Immature natural killer cell (primary cell): ENCODE results near the gene SLC25A12. TPM values are rescaled to one million over a fixed set of nuclear protein-coding genes. Genes with fewer than 3 reads are reported as not detected.

ENCODE experiments used
- DNase-seq, 3 donors: peaks; one replicate each; pipeline ENCODE4 v3.0.0; 2022; ENCODE audit warnings: mixed read lengths in 1 of 3
- H3K27ac Mint-ChIP-seq, 6 donors: one replicate each; pipeline ENCODE4 v1.8.0; 2020; ENCODE audit warnings: mixed read lengths in 6 of 6, mild to moderate bottlenecking in 5 of 6, inconsistent platforms in 4 of 6, moderate library complexity in 3 of 6
- H3K27me3 Mint-ChIP-seq, 3 donors: one replicate each; pipeline ENCODE4 v1.8.0; 2020 to 2021; ENCODE audit warnings: low read depth in 3 of 3, mild to moderate bottlenecking in 3 of 3, mixed read lengths in 3 of 3, moderate library complexity in 3 of 3, inconsistent platforms in 1 of 3
- H3K36me3 Mint-ChIP-seq, 3 donors: one replicate each; pipeline ENCODE4 v1.8.0; 2020; ENCODE audit warnings: mixed read lengths in 3 of 3, inconsistent platforms in 2 of 3, mild to moderate bottlenecking in 2 of 3
- H3K4me1 Mint-ChIP-seq, 2 donors: one replicate each; pipeline ENCODE4 v1.8.0; 2020; ENCODE audit warnings: inconsistent platforms in 2 of 2, mild to moderate bottlenecking in 2 of 2, mixed read lengths in 2 of 2, moderate library complexity in 1 of 2
- H3K4me3 Mint-ChIP-seq, 5 donors: one replicate each; pipeline ENCODE4 v1.8.0; 2020; ENCODE audit warnings: mild to moderate bottlenecking in 5 of 5, mixed read lengths in 5 of 5, inconsistent platforms in 3 of 5, moderate library complexity in 3 of 5
- H3K9me3 Mint-ChIP-seq, 6 donors: one replicate each; pipeline ENCODE4 v1.8.0; 2020; ENCODE audit warnings: mild to moderate bottlenecking in 6 of 6, mixed read lengths in 6 of 6, inconsistent platforms in 4 of 6, moderate library complexity in 3 of 6
- polyA plus RNA-seq, 3 donors: library from polyadenylated mRNA; unstranded; fragments of 300-500 nt; fragmentation: Illumina TruSeq; gene quantifications; one replicate each; pipeline ENCODE4 v1.2.3, GENCODE V29; 2021

The SLC25A12 gene
- polyA plus RNA-seq, 3 donors from 2014 or later, result 14.1 to 19.8 (median 19.2) TPM

DNA sequence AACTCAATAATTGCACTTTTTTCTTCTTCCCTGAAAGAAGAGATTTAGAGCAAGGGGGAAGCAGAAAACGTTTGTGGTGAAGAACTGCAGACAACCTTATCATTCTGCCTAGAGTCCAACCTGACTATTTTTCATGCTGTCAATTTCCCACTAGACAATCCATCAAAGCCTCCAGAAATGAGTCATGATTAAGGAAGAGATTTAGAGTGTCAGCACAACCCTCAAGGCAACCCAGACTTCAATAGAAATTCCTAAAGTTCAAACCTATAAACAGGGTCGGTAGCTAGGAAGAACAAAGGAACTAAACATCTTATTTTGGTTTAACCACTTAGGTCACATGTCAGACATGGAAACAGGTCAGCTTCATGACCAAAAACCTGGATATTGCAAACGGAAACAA is 86.9 kb downstream of the SLC25A12 start:
- Mint-ChIP-seq H3K4me1 (no peaks in the 10 kb centered on the region), H3K9me3 (no peaks in the 10 kb centered on the region), H3K27me3 (no peaks in the 10 kb centered on the region), H3K4me3 (no peak overlapping the region), H3K36me3 (peaks cover 20 to 46% (median 35%) of the 10 kb centered on the region in 3 donors), H3K27ac (no peak overlapping the region)
- DNase-seq, result no peak

DNA sequence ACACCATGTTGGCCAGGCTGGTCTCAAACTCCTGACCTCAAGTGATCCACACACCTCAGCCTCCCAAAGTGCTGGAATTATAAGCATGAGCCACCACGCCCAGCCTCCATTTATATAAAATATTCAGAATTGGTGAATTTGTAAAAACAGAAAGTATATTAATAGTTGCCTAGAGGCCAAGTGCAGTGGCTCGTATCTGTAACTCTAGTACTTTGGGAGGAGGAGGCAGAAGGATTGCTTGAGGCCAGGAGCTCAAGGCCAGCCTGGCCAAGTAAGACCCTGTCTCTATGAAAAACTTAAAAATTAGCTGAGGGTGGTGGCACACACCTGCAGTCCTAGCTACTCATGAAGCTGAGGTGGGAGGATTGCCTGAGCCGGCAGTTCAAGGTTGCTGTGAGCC is 89.6 kb downstream of the SLC25A12 start:
- Mint-ChIP-seq H3K4me3 (no peak overlapping the region), H3K27ac (no peak overlapping the region), H3K36me3 (peaks cover 15 to 46% (median 34%) of the 10 kb centered on the region in 3 donors), H3K9me3 (no peaks in the 10 kb centered on the region), H3K4me1 (no peaks in the 10 kb centered on the region), H3K27me3 (no peaks in the 10 kb centered on the region)
- DNase-seq, result no peak

DNA sequence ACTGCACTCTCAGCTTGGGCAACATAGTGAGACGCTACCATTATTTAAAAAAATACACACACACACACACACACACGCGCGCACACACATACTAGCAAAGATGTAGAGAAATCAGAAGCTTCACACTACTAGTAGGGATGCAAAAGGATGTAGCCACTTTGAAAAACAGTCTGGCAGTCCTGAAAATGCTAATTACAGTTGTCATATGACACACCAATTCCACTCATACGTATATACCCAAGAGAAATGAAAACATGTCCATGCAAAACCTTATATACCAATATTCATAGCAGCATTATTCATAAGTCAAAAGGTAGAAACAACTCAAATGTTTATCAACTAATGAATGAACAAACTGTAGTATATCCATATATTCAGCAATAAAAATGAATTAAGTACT is 90.3 kb downstream of the SLC25A12 start:
- H3K9me3 Mint-ChIP-seq, result no peaks in the 10 kb centered on the region
- peaks cover 11 to 45% (median 30%) of the 10 kb centered on the region in 3 donors for H3K36me3 Mint-ChIP-seq

DNA sequence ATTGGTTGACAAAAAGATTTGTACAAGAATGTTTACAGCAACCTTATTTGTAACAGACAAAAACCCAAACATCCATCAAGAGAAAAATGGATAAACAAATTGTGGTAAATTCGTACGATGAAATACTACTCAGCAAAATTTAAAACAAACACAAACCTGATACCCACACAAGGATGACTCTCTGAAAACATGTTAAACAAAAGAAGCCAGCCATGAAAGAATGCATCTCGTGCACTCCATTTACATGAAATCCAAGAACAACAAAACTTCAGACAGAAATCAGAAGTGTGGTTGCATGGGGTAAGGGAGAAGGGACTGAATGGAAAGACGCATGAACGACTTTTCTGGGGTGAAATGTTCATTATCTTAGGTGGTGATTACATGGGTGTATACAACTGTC is 93.4 kb downstream of the SLC25A12 start:
- Mint-ChIP-seq H3K27me3 (no peaks in the 10 kb centered on the region), H3K27ac (no peak overlapping the region), H3K9me3 (no peaks in the 10 kb centered on the region), H3K4me3 (no peak overlapping the region), H3K4me1 (no peaks in the 10 kb centered on the region), H3K36me3 (peaks cover 4 to 27% (median 22%) of the 10 kb centered on the region in 3 donors)
- DNase-seq, result no peak

More for the DNA sequence above, 90.3 kb downstream of the SLC25A12 start:
- Mint-ChIP-seq H3K4me1 (no peaks in the 10 kb centered on the region), H3K4me3 (no peak overlapping the region), H3K27ac (no peak overlapping the region), H3K27me3 (no peaks in the 10 kb centered on the region)
- no peak for DNase-seq

DNA sequence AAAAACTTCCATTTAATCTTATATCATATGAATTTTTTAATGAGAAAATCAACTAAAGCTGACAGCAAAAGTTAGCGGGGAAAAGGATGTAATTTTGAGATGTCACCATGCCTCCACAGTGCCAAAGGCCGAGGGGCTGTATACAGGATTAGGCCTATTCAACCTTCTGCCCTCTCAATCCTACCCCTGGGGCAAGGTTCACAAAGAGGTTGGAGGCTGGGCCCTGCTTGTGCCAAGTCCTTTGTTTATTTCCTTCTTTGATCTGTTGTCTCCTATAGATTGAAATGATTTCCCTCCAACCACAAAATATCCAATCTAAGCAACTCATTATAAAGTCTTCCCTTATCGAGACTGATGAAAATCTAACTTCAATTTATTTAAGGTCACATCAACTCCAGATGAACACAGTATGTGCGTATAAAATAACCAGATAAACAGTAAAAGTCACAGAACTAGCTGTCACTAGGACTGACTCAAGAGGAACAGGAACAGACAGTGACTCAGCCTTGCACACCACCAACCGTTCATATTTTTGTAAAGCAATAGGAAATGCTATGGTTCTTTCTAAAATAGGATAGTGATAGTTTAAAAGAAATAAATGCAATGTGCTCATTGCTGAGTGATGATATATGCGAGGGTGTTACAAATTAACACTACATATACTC is 95.8 kb downstream of the SLC25A12 start:
- Mint-ChIP-seq H3K36me3 (peaks cover 5 to 28% (median 22%) of the 10 kb centered on the region in 3 donors), H3K4me3 (no peak overlapping the region), H3K27me3 (no peaks in the 10 kb centered on the region), H3K4me1 (peaks cover 0 to 9% of the 10 kb centered on the region in 2 donors), H3K9me3 (no peaks in the 10 kb centered on the region), H3K27ac (no peak overlapping the region)
- DNase-seq, result no peak

DNA sequence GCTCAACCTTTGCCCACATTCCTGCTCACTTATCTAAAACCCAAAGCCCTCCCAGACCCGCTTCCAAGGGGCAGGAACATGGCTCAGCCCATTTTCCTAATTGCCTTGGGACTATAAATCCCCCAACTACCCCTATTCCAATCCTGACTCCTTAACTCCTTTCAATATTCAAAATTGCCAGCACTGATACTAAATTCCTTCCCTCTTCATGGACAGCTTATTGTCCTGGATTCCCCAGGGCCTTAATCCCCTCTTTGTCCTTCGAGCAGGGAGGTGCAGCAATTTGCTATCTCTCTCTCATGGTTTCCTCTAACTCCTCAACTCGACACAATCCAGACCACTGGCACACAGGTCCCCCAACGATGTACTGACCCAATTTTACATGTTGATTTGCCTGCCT is 99.1 kb downstream of the SLC25A12 start:
- no peak for DNase-seq
- H3K9me3 Mint-ChIP-seq, result no peaks in the 10 kb centered on the region
- H3K4me3 Mint-ChIP-seq, result no peak overlapping the region
- peaks cover 2 to 20% of the 10 kb centered on the region in 2 donors for H3K4me1 Mint-ChIP-seq
- peak overlapping the region in 2 of 6 donors; percentile 31 to 36 for H3K27ac Mint-ChIP-seq
- peaks cover 12 to 38% (median 26%) of the 10 kb centered on the region in 3 donors for H3K36me3 Mint-ChIP-seq
- H3K27me3 Mint-ChIP-seq, result no peaks in the 10 kb centered on the region

DNA sequence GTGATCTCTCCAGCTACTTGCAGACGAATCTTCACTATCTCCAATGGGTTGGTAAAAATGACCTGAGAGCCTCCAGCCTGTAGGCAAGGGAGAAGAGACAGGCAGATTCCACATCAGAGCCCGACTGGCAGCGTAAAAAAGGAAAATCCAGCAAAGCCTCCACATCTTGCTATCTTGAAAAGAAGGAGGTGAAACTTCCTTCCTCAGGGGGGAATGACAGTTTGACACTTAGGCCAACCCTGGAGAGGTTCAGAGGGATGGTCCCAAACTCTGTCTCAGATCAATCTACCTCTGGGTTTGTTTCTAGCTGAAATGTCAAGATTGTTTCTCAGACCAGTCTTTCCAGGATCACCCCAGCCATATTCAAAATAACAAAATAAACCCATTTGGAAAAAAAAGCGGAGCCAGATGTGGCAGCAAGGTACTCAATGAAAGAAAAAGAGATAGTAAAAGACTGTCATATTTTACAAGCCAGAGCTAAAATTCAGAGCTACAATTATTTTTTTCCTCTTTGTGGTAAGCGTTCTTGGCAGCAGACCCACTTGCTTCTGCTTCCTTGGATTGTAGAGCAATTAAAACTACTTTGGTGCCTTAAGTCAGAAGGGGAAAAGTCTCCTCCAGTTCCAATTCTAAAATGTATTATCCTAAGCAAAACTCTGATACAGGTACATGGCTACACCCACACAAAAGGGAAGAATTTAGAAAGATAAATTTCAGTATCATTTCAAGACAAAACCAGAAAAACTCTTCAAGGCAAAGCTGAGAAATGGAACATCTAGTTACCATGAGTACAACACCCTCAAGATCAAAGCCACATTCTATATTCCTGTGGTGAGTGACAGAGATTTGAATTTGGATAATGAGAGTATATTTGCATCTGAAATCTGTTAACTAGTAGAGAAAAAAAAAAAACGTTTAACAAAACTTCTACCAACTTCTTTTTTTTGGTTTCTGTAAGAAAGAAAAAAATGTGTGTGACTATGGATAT is 100.1 kb downstream of the SLC25A12 start:
- H3K4me3 Mint-ChIP-seq, result no peak overlapping the region
- H3K27me3 Mint-ChIP-seq, result no peaks in the 10 kb centered on the region
- DNase-seq, result no peak
- H3K9me3 Mint-ChIP-seq, result no peaks in the 10 kb centered on the region
- H3K36me3 Mint-ChIP-seq, result peaks cover 12 to 33% (median 29%) of the 10 kb centered on the region in 3 donors
- peak overlapping the region in 1 of 6 donors; percentile 15 for H3K27ac Mint-ChIP-seq
- H3K4me1 Mint-ChIP-seq, result peaks cover 2 to 20% of the 10 kb centered on the region in 2 donors

DNA sequence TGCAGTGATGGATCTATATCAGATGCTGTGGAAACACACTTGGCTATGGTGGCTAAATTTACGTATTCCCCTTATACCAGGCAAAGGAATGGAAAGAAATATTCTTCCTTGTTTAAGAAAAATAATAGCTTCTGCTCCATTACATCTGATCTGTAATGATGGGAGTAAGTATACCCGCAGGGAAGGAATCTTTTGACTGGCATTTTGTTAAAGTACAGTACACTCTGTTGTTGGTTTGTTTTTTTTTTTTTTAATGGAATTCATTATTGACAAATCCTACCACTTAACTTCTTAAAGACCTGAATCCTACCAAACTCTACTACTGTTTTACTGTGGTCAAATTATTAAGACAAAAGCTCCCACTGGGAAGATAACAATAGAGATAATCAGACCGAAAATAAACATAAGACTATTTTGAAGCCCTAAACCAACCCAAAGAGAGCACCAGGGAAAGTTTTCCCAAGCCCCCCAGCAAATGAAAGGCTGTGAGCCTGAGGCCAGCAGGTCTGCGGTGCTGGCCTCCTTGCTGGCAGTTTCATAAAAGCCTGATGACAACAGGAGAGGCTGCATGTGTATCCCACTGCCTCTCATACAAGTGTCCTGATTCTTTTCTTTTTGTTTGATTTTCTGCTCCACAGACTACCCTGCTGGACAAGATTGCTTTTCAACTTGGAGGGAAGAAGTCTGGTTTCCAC is 101.0 kb downstream of the SLC25A12 start:
- Mint-ChIP-seq H3K36me3 (peaks cover 12 to 32% (median 27%) of the 10 kb centered on the region in 3 donors), H3K4me1 (peaks cover 2 to 20% of the 10 kb centered on the region in 2 donors), H3K9me3 (no peaks in the 10 kb centered on the region), H3K4me3 (no peak overlapping the region), H3K27ac (no peak overlapping the region), H3K27me3 (no peaks in the 10 kb centered on the region)
- no peak for DNase-seq

DNA sequence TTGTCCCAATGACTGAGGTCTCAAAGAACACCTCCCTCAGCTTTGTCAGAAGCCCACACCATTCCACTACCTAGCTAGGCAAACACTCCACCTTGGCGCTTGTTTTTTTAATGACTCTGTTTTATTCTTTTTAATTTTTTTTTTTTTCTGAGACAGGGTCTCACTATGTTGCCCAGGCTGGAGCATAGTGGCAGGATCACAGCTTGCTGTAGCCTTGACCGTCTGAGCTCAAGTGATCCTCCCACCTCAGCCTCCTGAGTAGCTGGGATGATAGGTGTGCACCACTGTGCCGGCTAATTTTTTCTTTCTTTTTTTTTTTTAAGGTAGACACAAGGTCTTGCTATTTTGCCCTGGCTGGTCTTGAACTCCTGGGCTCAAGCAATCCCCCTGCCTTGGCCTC is 101.9 kb downstream of the SLC25A12 start:
- H3K27me3 Mint-ChIP-seq, result no peaks in the 10 kb centered on the region
- no peak overlapping the region for H3K27ac Mint-ChIP-seq
- H3K9me3 Mint-ChIP-seq, result no peaks in the 10 kb centered on the region
- H3K4me3 Mint-ChIP-seq, result no peak overlapping the region
- peaks cover 2 to 20% of the 10 kb centered on the region in 2 donors for H3K4me1 Mint-ChIP-seq
- H3K36me3 Mint-ChIP-seq, result peaks cover 15 to 35% (median 30%) of the 10 kb centered on the region in 3 donors
- DNase-seq, result no peak

DNA sequence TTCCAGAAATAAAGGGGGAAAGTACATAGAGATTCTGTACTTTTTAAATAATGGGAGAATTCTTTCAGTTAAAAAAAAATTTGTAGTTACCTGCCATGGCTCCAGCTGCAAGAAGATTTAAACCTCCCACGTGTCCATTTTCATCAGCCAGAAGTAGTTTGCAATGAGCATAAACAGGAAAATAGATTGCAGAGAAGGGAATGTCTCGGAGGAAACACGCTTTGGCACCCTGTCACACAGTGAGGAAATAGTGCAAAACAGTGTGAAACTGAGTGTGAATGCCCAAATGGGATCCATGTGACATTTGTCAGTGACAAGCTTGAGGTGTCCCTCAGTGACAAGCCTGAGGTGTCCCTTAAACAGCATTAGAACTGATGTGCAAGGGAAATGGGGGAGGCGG is 102.7 kb downstream of the SLC25A12 start:
- H3K36me3 Mint-ChIP-seq, result peaks cover 21 to 43% (median 31%) of the 10 kb centered on the region in 3 donors

DNA sequence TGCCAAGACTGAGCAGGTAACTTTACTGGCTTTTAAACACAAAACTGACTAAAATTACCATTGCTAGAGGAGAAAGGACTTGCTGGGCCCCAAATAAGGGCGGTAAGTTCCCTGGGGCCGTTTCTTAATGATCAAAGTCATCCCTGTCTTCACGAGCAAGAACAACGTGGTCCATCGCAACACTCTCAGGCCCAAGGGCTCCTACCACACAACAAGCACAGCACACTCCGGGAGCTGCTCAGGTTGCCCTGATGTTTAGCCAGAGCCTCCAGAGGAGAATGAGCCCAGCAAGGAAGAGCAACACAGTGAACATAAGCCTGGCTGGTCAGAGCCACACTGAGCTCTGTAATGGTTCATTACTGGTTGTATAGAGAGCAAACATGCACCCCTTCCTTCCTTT is 104.1 kb downstream of the SLC25A12 start:
- Mint-ChIP-seq H3K27me3 (no peaks in the 10 kb centered on the region), H3K27ac (no peak overlapping the region), H3K9me3 (no peaks in the 10 kb centered on the region), H3K4me3 (no peak overlapping the region), H3K36me3 (peaks cover 24 to 51% (median 36%) of the 10 kb centered on the region in 3 donors), H3K4me1 (peaks cover 2 to 20% of the 10 kb centered on the region in 2 donors)
- no peak for DNase-seq

More for the DNA sequence above, 102.7 kb downstream of the SLC25A12 start:
- no peak overlapping the region for H3K4me3 Mint-ChIP-seq
- peak overlapping the region in 1 of 6 donors; percentile 25 for H3K27ac Mint-ChIP-seq
- peaks cover 2 to 20% of the 10 kb centered on the region in 2 donors for H3K4me1 Mint-ChIP-seq
- H3K9me3 Mint-ChIP-seq, result no peaks in the 10 kb centered on the region
- no peaks in the 10 kb centered on the region for H3K27me3 Mint-ChIP-seq
- DNase-seq, result no peak

DNA sequence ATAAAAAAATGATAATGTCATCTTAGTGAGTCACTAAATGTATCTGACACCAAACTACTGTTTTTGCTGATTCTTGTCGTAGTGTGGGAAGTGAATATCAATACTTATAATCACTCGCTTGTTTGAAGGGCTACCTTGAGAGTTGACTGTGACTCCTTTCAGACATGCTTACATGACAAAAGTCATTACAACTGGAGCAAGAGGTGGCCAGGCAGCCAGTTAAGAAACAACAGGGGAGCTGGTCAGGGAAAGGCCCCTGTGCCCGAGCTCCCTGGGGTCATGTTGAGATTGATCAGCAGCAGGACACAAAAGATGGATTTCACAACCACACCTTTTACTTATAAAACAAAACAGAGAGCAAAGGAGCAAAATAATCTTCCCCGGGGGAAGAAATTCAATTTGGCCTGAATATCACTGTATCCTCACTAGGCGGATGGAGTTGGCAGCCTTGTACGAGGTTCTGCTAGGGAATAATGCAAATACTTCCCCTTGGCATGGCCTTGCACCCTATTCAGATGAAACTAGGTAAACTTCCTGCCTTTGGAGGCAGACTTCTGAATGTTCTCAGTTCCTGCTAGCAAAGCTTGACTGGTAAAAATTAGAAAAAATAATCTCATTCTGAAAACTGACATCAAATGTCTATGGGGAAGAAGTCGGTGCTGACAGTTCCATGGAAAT is 105.6 kb downstream of the SLC25A12 start:
- peaks cover 32 to 60% (median 44%) of the 10 kb centered on the region in 3 donors for H3K36me3 Mint-ChIP-seq

More for the DNA sequence above, 105.6 kb downstream of the SLC25A12 start:
- Mint-ChIP-seq H3K9me3 (no peaks in the 10 kb centered on the region), H3K27ac (no peak overlapping the region), H3K27me3 (no peaks in the 10 kb centered on the region), H3K4me3 (no peak overlapping the region), H3K4me1 (peaks cover 2 to 12% of the 10 kb centered on the region in 2 donors)
- no peak for DNase-seq
